Endodermal cell (in vitro differentiated cells): ENCODE data around the gene CWC25. TPM values are rescaled to one million over a fixed set of nuclear protein-coding genes. Genes with fewer than 3 reads are reported as not detected.

Source experiments
- DNase-seq: peaks from one replicate; pipeline ENCODE4 v3.0.0-alpha.2; 2017
- H3K27ac ChIP-seq: 2 replicates; pipeline ENCODE4 v1.5.1; 2013; ENCODE audit warnings: mild to moderate bottlenecking, low read depth, low read length, moderate library complexity
- H3K27me3 ChIP-seq: 2 replicates; pipeline ENCODE4 v1.6.1; 2013; ENCODE audit warnings: mild to moderate bottlenecking, low read length, moderate library complexity; ENCODE audit not compliant: insufficient read depth, control insufficient read depth, poor library complexity, severe bottlenecking
- H3K36me3 ChIP-seq: 2 replicates; pipeline ENCODE4 v1.7.0; 2013; ENCODE audit warnings: mild to moderate bottlenecking, low read length, moderate library complexity; ENCODE audit not compliant: control insufficient read depth, insufficient read depth
- H3K4me1 ChIP-seq: one replicate; pipeline ENCODE4 v1.7.0; 2013; ENCODE audit warnings: low read length; ENCODE audit not compliant: control insufficient read depth, insufficient read depth
- H3K4me3 ChIP-seq: 2 replicates; pipeline ENCODE4 v1.5.1; 2013; ENCODE audit warnings: mild to moderate bottlenecking, low read length, moderate library complexity
- H3K9ac ChIP-seq: 2 replicates; pipeline ENCODE4 v1.6.1; 2013; ENCODE audit warnings: mild to moderate bottlenecking, low read length, moderate library complexity; ENCODE audit not compliant: poor library complexity, severe bottlenecking; ENCODE audit errors: extremely low read depth
- H3K9me3 ChIP-seq: 2 replicates; pipeline ENCODE4 v1.6.1; 2013; ENCODE audit warnings: mild to moderate bottlenecking, low read length, moderate library complexity; ENCODE audit not compliant: control insufficient read depth
- H3K27ac Mint-ChIP-seq: 2 replicates; pipeline ENCODE4 v1.8.0; 2020; ENCODE audit warnings: mixed read lengths
- H3K27me3 Mint-ChIP-seq: 2 replicates; pipeline ENCODE4 v1.8.0; 2021; ENCODE audit warnings: mild to moderate bottlenecking, mixed read lengths; ENCODE audit not compliant: insufficient read depth
- H3K36me3 Mint-ChIP-seq: 2 replicates; pipeline ENCODE4 v1.8.0; 2020; ENCODE audit warnings: low read depth, mixed read lengths
- H3K4me1 Mint-ChIP-seq: 2 replicates; pipeline ENCODE4 v1.8.0; 2020; ENCODE audit warnings: mixed read lengths
- H3K4me3 Mint-ChIP-seq: 2 replicates; pipeline ENCODE4 v1.8.0; 2020; ENCODE audit warnings: mild to moderate bottlenecking, moderate library complexity, mixed read lengths
- H3K9me3 Mint-ChIP-seq: 2 replicates; pipeline ENCODE4 v1.8.0; 2020; ENCODE audit warnings: mild to moderate bottlenecking, mixed read lengths
- CTCF ChIP-seq: fragments of 200-600 bp; sonication (generic); conservative IDR thresholded peaks from 2 replicates; pipeline ENCODE4 v1.5.0; 2021; ENCODE audit warnings: antibody characterized with exemption, mild to moderate bottlenecking
- WGBS, 2 experiments: methylation state at CpG; one replicate each; pipeline versions ENCODE4 v1.1.5 to v1.1.7; 2013; ENCODE audit warnings: missing lambda C conversion rate in 2 of 2, mixed read lengths in 1 of 2; ENCODE audit not compliant: insufficient coverage in 1 of 2, insufficient read length in 1 of 2; 5-methylcytosine and 5-hydroxymethylcytosine counted together
- total RNA-seq, 2 donors: library from RNA; stranded (reverse); fragmentation: NEBNext Ultra II Directional in 1 of 2; extraction: Animal tissue kit (Norgen Biotek cat#: 25700) in 1 of 2; gene quantifications; 2 replicates in 1 of 2; 3 replicates in 1 of 2; pipeline ENCODE4 v1.2.1, GENCODE V29; 2021

The CWC25 gene
- total RNA-seq, 2 donors from 2014 or later: 14.6 to 15.0 TPM

DNA sequence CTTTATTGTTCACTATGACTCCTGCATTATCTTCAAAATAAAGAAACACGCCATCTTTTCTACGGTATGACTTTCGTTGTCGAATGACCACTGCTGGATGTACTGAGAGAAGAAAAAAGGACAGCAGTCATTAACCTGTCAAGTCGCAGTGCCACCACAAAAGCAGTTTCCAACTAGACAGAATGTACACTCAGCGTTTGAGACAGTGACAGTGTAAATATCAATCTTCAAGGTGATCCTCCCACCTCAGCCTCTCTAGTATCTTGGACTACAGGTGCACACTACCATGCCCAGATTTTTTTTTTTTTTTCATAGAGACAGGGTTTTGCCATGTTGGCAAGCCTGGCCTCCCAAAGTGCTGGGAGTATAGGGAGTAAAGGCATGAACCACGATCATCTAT is 25.3 kb upstream of the CWC25 start:
- H3K27ac Mint-ChIP-seq: no peak overlapping the region
- Histone ChIP-seq H3K4me3 (peak overlapping the region; percentile 97), H3K9me3 (no peaks in the 10 kb centered on the region), H3K4me1 (no peaks in the 10 kb centered on the region), H3K36me3 (peaks cover 57% of the 10 kb centered on the region), H3K9ac (peak overlapping the region; percentile 12), H3K27ac (no peak overlapping the region), H3K27me3 (no peaks in the 10 kb centered on the region)
- H3K4me3 Mint-ChIP-seq: peak overlapping the region; percentile 99
- H3K9me3 Mint-ChIP-seq: no peaks in the 10 kb centered on the region
- WGBS, 2 experiments: 97% methylated on average over 6 to 7 of the region's 7 CpGs
- H3K36me3 Mint-ChIP-seq: peaks cover 66% of the 10 kb centered on the region
- no peak for TF ChIP-seq CTCF
- DNase-seq: no peak
- peaks cover 27% of the 10 kb centered on the region for H3K4me1 Mint-ChIP-seq
- no peaks in the 10 kb centered on the region for H3K27me3 Mint-ChIP-seq

DNA sequence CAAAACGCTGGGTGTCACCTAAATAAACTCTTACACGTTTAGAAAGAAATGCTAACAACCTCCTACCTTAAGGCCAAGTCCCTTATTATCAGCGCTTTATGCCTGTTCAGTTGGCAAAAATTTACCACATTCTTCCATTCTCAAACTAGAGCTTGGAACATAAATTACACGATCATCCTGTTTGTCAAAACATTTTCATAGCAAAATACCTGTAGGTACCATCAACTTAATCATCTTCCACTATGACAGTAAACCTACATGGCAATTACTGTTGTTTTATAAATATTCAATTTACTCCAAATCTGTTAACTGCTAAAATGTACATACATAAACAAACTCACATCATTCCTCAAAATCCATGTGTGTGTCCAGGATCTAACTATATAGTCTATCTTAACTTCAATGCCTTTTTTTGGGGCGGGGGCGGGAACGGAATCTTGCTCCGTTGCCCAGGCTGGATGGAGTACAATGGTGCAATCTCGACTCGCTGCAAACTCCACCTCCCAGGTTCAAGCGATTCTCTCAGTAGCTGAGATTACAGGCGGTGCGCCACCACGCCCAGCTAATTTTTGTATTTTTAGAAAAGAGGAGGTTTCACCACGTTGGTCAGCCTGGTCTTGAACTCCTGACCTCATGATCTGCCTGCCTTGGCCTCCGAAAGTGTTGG is 24.0 kb upstream of the CWC25 start:
- Histone ChIP-seq H3K4me3 (no peak overlapping the region), H3K4me1 (no peaks in the 10 kb centered on the region), H3K27ac (no peak overlapping the region), H3K9ac (no peak overlapping the region), H3K36me3 (peaks cover 57% of the 10 kb centered on the region), H3K9me3 (no peaks in the 10 kb centered on the region), H3K27me3 (no peaks in the 10 kb centered on the region)
- TF ChIP-seq CTCF: no peak
- Mint-ChIP-seq H3K36me3 (peaks cover 66% of the 10 kb centered on the region), H3K9me3 (no peaks in the 10 kb centered on the region), H3K4me1 (peaks cover 28% of the 10 kb centered on the region), H3K27me3 (no peaks in the 10 kb centered on the region), H3K27ac (peak overlapping the region; percentile 58), H3K4me3 (no peak overlapping the region)
- WGBS, 2 experiments: 94 to 95% methylated on average over 13 to 16 of the region's 16 CpGs
- DNase-seq: no peak

DNA sequence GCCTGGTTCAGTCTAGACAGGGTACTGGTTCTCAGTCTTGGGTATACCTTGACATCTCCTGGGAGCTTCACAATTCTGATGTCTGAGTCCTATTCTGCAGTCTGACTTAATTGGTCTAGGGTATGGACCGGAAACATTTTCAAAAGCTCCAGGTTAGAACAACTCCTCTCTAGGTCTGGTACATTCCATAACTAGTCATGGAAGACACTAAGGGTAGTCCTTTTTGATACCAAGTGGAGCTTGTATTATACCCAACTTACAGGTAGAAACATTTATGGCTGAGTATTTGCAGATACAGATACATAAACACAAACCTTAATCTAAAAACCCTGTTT is 23.4 kb upstream of the CWC25 start:
- no peak overlapping the region for H3K27ac ChIP-seq
- no peak overlapping the region for H3K9ac ChIP-seq
- peaks cover 57% of the 10 kb centered on the region for H3K36me3 ChIP-seq
- no peaks in the 10 kb centered on the region for H3K4me1 ChIP-seq
- WGBS, 2 experiments: 93% methylated on average over 1 of the region's 1 CpG; no CpG with 5 or more reads in 1 of the 2 experiments
- DNase-seq: no peak
- H3K9me3 ChIP-seq: no peaks in the 10 kb centered on the region
- Mint-ChIP-seq H3K27ac (no peak overlapping the region), H3K36me3 (peaks cover 66% of the 10 kb centered on the region), H3K4me1 (peaks cover 28% of the 10 kb centered on the region), H3K9me3 (no peaks in the 10 kb centered on the region), H3K27me3 (no peaks in the 10 kb centered on the region), H3K4me3 (no peak overlapping the region)
- H3K4me3 ChIP-seq: no peak overlapping the region
- TF ChIP-seq CTCF: no peak
- no peaks in the 10 kb centered on the region for H3K27me3 ChIP-seq
